Measurements from ENCODE around the gene NFU1.

DNA sequence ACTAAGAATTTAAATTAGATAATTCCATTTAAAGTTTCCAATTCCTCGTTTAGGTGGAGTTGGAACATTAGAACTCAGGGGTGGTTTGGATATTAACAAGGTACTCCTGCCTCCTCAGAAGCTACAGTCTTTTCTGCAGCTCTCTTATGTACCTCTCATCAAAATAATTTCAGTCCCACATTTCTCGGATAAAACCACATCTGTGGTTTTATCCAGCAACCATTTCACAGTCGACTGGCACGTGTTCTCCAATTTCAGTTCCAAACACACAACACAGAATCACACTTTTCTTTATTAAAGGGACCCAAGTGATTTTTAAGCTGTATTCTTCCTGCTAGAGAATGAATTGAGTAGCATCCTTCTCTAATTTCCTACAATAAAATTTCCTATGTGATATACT, 22.7 kb upstream of the NFU1 start:
- TF ChIP-seq, protein P1, sequence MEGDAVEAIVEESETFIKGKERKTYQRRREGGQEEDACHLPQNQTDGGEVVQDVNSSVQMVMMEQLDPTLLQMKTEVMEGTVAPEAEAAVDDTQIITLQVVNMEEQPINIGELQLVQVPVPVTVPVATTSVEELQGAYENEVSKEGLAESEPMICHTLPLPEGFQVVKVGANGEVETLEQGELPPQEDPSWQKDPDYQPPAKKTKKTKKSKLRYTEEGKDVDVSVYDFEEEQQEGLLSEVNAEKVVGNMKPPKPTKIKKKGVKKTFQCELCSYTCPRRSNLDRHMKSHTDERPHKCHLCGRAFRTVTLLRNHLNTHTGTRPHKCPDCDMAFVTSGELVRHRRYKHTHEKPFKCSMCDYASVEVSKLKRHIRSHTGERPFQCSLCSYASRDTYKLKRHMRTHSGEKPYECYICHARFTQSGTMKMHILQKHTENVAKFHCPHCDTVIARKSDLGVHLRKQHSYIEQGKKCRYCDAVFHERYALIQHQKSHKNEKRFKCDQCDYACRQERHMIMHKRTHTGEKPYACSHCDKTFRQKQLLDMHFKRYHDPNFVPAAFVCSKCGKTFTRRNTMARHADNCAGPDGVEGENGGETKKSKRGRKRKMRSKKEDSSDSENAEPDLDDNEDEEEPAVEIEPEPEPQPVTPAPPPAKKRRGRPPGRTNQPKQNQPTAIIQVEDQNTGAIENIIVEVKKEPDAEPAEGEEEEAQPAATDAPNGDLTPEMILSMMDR (conservative IDR thresholded peaks at IDR 0.05; ENCODE audit: low read length) = no peak
- no peak for TF ChIP-seq EZH2phosphoT487 (IDR thresholded peaks at IDR 0.05; ENCODE audit: borderline replicate concordance, low read depth, low read length)

Data from OCI-LY7 (cell line).